Embryonic facial prominence (tissue), 1 donor: ENCODE results near the gene PNCK.

Experiments
- DNase-seq: peaks from one replicate; pipeline ENCODE4 v3.0.0-alpha.2; 2016; ENCODE audit errors: extremely low spot score

The PNCK gene

DNA sequence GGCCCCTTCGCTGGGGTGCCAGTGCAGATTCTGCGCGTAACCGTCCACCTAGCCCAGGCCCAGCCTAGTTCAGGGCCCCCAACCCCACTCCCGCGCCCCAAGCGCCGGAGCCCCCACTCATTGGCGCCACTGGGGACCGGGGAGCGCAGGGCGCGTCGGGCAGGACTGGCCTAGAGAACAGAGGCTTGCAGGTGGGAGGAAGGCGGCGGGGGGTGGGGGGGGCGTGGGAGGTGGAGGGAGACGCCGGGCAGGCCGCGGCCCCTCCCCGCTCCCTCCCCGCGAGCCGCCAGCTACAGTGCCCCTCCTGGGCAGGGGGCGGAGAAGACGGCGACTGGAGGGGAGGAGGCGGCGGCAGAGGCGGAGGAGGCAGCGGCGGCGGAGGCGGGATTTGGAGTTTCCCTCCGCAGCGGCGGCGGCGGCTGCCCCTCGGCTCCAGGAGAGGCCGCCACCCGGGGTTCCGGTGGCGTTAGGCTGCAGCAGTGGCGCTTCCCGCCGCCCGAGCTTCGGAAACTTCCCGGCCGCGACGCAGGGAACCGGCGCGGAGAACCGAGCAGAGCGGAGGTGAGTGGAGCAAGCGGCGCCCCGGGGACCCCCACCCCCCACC, 31.5 kb downstream of the PNCK start:
- no peak for DNase-seq

DNA sequence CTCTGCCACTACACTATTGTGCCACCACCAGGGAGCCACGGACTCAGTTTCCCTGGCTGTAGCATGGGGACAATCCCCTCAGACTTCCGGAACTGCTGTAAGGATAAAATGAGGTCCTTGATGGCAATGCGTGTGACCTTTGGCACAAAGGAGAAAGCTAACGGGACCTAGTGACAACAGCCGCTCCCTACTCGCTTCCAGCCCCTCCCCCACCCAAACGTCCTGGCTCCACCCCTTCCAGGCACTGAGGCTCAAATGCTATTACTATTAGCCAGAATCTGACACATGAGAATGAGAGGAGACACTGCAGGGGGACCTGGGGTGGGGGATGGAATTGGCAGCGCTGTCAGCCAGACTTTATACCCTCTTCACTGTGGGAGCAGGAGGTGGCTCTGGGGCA, 32.0 kb downstream of the PNCK start:
- DNase-seq, result no peak

DNA sequence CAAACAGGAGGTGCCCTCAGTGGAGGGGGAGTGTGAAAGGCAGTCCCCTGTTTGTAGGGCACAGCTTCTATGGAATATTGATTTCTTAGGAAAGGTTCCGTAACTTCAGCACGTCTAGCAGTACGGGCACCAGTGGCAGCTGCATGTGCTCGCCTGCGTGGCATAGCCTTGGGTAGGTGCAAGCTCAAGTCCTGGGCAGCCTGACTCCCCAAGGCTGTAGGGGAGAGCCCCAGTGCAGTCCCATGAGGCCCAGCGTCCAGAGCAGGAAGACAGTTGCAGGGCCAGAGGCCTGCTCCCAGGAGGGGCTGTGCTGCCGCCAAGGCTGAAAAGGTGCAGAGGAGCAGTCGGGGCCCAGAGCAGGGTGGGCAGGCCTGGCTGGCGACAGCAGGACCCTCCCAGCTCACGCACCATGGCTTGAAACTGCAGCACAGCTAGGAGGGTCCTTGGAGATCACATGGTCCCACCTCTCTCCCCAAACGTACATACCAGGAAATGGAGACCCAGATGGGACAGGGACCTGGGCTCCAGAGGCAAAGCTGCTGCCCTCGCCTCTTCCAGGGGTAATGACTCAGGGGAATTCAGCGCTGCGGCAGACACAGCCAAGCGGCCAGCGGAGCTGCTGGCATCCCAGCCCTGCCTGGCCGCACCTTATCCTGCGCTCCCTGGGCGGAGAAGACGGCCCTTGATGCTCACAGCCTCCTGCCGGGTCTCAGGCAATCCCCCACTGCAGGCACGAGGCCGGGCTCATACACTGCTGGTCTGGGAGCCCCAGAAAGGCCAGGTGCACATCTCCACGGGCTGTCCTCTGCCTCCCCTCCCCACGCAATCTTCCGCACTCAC, 32.7 kb downstream of the PNCK start:
- no peak for DNase-seq

DNA sequence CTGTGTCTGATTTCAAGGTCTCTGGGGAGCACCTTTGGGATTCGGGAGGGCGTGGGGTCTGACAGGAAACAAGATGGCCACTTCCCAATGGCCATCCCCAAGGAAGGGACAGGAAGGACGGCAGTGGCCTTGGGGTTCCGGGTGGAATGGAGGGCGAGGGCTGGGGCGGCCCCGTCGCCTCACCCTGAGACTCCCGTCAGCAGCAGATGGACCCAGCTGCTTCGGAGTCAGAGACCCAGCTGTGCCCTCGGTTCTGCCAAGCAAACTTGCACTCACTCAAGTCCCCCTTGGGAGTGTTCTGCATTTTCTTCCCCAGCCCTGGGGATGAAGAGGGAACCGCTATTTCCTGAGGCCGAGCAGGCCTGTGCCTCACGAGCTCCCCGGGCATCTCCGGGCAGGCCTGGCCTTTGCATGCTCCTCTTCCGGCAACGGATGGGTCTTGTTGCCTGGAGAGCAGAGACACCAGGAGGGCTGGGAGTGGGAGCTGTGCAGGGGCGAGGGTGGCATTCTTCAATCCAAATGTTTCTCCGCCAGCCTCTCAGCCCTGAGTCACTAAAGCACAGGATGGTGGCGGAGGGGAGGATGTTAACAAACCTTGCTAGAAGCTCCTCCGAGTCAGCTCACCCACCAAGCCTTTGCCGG, 33.4 kb downstream of the PNCK start:
- DNase-seq, result no peak

DNA sequence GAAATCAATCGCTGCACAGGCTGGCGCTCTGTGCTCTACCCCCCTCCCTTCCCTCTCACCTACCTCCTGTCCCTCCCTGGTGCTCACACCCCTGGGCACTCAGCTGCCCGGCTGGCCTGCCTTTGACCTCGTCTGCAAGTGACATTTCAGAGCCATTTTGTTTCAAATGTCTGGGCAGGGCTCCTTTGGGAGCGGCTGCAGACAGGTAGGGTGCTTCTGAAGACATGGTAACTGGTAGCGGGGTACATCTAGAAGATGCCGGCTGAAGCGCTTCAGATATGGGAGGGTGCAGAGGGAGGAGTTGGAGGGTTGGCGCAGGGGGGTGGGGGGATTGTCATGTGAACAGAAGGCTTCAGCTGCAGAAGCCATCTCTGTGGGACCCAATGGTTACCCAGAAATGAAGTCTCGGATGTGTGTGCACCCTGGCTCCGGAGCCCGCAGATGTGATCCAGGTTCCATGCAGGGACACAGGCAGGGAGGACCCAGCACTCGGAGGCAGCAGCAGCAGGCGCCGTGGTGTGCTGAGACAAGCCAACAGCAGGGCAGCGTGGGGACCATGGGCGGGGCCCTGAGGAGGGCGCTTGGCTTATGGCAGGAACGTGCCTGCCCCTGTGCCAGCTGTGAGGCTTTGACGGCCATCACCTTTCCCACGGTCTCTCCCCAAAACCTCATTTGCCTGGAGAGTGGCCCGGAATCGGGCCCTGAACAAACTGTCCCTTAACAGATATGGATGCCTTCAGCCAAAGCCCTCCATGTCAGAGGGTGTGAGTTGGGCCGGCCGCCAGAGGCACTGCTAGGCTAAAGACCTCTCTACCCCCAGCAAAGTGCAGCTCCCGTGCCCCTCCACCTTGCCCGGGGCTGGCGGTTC, 34.2 kb downstream of the PNCK start:
- DNase-seq, result no peak

DNA sequence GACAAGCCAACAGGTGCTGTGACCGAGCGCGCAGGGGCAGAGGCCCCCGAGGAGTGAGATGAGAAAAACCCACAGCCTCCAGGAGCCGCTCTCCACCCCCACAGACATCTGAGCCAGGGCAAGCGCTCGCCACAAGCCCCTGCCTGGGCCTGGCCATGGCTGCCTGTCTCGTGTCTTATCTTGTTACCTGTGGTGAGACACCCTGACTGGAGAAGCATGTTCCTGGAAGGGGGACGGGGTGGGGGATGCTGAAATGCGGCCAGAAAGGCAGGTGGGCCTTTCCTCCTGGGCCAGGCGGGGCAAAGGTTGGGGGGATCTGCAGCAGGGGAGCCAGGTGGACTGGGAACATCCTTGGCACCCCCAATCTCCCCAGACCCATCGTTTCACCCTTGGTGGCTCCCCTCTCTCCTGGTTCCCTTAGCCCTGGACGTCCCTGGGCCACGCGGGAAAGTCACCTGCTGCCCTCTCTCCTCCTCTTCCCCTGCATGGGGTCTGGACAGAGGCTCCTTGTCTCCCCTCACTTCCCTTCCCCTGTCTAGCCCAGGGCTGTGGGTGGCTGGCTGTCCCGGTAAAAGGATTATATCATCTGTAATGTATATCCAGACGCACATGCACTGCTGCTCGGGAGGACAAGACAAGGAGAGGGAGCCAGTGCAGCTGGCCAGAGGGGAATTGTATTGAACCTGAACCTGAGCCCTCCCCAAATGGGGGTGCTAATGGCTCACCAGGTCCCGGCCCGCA, 35.0 kb downstream of the PNCK start:
- DNase-seq, result no peak

DNA sequence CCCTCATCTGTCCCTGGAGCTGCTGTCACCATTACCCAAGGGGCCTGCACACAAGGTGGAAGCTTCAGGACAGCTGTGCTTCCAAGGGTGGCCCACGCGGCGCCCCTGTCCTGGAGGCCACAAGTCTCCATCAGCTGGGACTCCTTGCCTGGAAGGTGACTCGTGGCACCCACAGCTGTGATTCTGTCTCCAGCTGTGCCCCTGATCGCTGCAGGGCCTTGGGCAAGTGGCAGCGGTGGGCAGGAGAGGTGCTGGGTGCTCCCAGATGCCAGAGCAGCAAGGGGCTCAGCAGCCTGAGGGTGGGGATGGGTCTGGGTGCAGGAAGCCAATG, 35.6 kb downstream of the PNCK start:
- no peak for DNase-seq

DNA sequence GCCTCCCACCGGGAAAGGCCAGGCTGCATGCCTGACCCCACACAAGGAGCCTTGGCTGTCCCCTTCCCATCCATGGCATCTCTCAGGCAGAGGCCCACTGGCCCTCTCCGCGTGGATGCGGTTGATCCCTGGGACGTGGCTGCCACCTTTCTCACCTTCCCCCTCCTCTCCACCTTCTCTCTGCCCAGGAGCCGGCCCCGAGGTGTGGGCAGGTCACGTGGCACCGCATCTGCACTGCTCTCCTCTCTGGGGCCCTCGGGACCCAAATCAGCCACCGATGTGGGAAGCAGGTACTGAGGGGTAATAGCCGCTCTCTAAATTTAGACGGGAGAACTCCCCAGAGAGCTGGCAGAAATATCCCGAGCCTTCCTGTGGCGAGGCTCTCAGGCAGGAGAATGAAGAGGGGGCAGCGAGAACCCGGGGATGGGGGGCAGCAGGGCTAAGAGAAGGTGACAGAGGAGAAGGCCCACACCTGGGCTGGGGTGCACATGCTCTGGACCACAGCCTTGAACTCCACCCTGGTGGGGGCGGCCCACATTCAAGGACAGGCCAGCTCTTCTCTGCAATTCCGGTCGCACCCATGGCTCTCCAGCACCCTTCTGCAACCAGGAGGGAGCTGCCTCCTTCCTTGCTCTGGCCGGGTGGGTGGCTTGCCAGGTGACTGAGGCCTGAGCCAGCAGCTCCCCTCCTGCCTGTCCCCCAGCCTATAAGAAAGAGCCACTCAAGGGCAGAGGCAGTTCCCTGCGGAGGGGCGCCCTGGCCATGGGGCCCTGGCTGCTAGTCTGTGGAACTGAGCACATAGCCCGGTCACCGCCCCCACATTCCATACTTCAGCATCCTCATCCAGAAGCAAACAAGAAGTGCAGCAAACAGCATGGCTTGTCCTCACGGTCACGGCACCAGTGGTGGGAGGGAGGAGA, 36.2 kb downstream of the PNCK start:
- DNase-seq, result no peak

DNA sequence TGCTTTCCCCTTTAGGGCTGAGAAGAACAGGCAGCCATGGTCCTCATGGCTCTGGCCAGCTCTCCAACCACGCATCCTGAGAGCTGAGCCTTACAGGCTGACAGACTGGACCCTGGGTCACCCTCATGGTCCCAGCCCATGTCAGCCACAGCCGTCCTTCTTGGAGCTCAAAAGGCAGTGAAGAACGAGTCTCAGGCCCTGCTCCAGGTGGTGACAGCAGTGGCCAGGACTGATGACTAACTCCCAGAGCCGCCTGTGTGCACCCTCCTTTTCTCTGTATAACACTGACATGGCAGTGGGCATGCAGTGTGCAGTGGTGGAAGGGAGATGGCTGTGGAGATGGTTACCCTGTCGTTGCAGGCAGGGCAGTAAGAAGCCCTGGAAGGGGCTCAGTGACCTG, 36.9 kb downstream of the PNCK start:
- DNase-seq, result no peak

DNA sequence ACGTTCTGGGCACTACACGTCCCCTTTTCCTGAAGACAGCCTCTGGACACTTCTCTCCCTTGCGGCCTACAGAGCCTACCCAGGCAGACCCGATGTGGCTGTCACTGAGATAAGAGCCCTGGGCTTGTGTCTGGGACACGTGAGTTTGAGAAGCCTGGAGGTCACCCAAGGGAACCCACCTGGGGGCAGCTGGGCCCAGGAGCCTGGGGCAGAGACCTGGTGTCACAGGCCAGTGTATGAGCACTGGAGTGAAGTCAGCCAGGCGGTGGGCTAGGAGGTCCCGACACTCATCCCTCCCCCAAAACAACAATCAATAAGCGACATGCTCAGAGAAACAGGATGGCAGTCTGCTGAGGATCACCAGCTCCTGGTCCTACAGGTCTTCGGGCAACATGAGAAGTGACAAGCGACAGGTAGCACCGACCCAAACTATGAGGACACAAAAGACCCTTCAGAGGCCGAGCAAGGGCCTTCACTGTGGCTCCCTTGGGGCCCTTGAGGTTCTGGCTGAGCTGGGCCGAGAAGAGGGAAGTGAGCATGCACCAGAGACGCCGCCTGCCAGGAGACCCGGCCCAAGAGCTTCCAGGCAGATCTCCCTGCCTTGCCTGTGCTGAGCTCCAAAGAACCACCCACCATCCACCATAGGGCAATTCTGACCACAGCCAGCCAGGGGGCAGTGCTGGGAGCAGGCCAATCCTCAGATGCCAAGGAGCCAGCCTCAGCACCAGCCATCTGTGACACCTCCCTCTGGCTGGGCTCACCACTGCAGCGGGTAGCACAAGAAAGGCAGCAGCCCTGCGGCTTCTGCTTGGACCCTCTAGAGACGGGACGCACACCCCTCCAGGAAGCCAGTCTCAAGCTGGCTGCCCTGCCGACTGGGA, 37.6 kb downstream of the PNCK start:
- DNase-seq, result no peak

DNA sequence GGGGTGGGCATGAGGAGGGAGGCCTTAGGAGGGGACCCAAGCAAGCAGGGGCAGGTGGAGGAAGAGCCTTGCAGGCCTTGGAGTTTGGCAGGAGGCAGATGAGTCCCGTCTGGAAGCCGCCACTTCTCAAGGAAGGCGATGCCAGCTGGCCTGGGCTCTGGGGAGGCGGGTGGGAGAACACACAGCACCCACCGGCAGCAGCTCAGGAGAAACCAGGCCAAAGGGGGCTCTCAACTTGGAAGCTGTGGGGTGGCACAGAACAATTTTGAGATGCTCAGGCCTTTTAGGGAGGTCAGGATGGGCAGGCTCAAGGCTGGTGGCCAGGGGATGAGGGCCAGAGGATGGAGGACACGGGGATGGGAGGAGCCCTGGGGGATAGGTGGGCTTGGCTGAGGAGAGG, 38.2 kb downstream of the PNCK start:
- no peak for DNase-seq

DNA sequence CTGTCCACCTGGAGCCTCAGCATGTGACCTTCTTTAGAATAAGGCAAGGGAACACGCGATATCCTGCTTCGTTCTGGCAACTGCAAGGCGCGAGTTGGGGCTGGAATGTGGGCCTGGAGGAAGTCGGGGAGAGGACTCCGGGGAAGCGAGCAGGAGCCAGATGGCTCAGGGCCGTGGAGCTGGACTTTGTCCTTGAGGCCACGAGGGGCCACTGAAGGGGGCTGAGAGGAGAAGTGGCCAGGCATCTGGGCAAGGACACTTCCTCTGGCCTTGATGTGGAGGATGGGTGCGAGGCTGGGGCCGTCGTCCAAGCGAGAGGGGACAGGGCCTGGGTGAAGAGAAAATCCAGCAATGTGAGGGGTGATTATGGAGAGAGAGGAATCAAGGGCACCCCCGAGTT, 38.8 kb downstream of the PNCK start:
- no peak for DNase-seq

DNA sequence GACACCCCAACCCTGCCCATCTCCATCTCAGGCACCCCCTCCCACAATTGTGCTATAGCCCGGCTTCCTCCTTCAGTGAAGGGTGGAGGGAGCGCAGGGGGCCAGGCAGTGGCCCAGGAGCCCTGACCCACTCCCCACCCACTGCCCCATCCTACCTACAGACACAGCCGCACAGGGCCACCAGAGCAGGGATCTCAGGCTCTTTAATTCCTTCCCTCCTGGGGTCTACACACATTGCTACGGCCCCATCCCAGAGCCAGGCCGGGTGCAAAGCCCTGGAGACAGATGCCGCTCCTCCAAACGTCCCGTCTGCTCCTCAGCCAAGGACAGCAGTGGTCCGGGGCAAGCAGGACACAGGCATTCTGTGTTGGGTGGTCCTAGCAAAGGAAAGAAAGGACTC, 39.4 kb downstream of the PNCK start:
- no peak for DNase-seq

DNA sequence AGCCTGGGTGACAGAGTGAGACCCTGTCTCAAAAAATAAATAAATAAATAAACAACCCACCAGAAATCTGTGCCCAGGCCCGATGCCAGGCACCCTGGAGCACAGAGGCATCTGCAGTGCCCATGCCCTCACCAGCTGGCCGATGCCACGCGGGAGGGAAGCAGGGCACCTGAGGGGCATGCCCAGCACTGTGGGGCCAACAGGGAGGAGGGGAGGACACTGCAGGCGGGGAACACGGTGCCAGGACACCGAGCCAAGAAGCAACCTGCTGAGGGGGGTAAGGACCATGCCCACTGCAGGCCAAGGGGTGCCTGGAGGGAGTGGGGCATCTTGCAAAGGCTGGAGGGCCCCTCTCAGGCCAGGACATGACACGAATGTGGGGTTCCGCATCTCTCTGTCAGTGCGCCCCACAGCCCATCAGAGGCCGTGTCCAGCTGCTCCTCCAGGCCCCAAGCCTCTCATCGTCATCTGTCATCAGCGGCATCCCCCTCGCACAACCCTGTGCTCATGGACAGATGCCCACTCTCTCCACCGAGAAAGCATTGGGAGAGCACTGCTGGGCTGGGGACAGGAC, 39.9 kb downstream of the PNCK start:
- DNase-seq, result no peak

DNA sequence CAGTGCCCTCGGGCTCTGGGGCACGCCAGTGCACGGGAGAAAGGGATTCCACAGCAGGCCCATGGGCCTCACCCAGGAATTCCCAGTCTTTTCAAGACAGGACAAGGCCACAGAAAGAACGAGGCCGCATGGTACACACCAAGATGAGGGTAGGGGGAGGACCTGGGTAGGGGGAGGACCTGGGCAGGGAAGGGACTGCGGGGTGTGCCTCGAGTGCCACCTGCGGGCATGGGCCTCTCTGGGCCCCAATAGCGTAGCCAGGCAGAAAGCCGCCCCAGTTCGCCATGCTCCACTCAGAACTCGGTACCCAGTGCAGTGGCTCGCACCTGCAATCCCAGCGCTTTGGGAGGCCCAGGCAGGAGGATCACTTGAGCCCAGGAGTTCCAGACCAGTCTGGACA, 40.6 kb downstream of the PNCK start:
- no peak for DNase-seq

DNA sequence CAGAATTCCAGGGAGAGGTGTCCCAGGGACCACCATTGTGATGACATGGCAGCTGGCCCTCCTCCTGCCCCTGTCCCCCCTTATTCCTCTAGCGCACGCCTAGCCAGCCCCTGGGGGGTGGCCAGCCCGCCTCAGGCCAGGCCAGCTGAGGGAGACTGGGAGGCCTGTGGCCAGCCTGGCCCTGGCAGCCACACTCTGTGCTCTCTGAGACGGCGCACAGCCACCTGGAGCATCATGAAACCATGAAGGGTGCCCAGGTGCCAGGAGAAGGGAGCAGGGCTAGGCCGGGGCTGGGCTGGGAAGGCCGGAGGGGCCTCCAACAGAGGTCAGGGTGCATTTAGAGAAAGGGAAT, 41.0 kb downstream of the PNCK start:
- no peak for DNase-seq

DNA sequence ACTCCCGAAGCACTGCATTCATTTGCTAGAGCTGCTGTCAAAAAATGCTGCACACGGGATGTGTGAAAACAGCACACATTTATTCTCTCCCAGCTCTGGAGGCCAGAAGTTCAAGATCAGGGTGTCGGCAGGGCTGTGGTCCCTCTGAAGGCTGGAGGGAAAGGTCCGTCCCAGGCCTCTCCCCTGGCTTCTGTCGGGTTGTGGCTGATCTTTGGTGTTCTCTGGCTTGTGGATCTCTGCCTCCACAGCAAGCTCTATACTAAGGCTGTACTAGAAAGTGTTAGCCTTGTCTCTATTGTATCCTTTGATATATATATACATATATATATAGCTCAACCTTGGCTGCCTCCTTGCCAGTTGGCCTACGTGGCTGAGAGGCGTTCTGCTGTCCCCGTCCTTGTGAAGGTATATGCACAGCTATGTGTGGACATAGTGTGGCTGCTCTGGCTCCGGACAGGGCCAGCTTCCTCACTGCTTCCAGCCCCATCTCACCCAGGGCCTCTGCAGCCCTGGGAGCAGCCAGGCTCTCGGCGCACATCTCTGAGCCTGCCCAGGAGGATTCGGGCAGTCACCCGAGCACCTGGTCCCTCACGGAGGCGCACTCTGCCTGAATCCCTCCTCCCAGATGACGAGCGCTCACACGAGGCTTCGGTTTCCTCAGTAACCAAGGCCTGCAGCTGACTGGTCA, 41.6 kb downstream of the PNCK start:
- no peak for DNase-seq

DNA sequence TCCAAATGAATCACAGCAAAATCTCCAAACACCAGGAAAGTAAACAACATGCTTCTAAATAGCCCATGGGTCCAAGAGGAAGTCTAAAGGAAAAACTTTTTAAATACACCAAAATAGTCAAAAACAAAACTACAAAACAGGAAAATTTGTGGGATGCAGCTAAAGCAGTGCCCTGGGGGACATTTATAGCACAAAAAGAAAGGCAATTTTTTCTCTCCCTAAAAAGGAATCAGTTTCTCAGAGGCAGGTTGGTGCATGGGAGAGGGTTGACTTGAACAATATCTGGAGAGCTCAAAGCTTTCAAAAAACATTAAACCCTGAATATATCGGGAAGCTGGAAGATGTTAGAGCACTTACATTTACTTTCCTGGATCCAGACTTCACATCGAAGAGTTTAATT, 42.3 kb downstream of the PNCK start:
- no peak for DNase-seq

DNA sequence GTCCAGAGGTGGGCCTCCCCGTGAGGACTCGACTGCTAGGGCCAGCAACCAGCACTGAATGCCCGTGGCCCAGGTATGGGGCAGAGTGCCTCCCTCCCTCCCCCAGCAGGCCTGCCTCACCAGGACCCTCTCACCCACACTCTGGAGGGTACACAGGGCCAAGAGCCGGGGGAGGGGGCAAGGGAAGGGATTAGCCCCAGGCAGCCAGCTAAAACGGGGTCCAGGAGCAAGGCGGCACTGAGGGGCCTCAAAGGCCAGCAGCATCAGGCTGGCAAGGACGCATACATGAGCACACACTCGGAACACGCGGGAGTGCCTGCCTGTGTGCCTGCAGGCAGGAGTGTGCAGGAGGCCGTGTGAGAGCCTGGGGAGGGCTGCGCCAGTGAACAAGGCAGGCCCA, 44.9 kb downstream of the PNCK start:
- DNase-seq, result no peak
